C4-2B (cell line): ENCODE measurements around the gene LEO1.

Experiments used
- ZFX ChIP-seq: fragments of 450-650 bp; IDR thresholded peaks from 2 replicates; pipeline ENCODE4 v1.6.1; 2017
- TF ChIP-seq, protein P1 (sequence below): fragments of 450-650 bp; conservative IDR thresholded peaks from 2 replicates; pipeline ENCODE4 v1.5.1; 2017; ENCODE audit warnings: mild to moderate bottlenecking

DNA sequence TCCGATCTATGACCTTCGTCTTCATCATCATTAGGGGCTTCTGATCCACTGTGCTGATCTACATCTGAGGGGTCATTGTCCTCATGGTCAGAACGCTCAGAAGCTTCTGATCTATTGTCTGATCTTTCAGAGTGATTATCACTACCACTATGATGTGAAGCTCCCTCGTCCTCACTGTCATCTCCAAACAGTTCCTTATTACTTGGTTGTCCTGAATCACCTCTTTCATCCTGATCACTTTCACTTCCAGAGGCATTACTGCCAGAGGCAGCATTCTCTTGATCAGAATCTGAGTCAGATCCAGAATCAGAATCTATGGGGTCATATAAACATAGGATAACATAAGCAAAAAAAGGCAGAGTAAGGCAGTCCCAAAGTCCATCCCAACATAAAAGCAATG, 5.4 kb downstream of the LEO1 start:
- TF ChIP-seq, protein P1, sequence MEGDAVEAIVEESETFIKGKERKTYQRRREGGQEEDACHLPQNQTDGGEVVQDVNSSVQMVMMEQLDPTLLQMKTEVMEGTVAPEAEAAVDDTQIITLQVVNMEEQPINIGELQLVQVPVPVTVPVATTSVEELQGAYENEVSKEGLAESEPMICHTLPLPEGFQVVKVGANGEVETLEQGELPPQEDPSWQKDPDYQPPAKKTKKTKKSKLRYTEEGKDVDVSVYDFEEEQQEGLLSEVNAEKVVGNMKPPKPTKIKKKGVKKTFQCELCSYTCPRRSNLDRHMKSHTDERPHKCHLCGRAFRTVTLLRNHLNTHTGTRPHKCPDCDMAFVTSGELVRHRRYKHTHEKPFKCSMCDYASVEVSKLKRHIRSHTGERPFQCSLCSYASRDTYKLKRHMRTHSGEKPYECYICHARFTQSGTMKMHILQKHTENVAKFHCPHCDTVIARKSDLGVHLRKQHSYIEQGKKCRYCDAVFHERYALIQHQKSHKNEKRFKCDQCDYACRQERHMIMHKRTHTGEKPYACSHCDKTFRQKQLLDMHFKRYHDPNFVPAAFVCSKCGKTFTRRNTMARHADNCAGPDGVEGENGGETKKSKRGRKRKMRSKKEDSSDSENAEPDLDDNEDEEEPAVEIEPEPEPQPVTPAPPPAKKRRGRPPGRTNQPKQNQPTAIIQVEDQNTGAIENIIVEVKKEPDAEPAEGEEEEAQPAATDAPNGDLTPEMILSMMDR: no peak
- TF ChIP-seq ZFX: no peak
